Medulla oblongata (tissue), 1 donor: ENCODE data around the gene ZNRF3.
"Not testable (repeated sequence)": the region's sequence is repeated elsewhere in the genome, so short reads cannot be mapped to it uniquely, and the experiment has no call there.

Experiments used
- DNase-seq: peaks from one replicate; pipeline ENCODE4 v3.0.0-alpha.2; 2015; ENCODE audit errors: extremely low spot score

ZNRF3 gene

GRCh38 chr22:28882878-28883656, at the start of gene ZNRF3:
Gene ZNRF3 (plus strand): TSS chr22:28883572. CDS start chr22:28883767, 195 bp downstream.
- peak; percentile 96 for DNase-seq

DNA sequence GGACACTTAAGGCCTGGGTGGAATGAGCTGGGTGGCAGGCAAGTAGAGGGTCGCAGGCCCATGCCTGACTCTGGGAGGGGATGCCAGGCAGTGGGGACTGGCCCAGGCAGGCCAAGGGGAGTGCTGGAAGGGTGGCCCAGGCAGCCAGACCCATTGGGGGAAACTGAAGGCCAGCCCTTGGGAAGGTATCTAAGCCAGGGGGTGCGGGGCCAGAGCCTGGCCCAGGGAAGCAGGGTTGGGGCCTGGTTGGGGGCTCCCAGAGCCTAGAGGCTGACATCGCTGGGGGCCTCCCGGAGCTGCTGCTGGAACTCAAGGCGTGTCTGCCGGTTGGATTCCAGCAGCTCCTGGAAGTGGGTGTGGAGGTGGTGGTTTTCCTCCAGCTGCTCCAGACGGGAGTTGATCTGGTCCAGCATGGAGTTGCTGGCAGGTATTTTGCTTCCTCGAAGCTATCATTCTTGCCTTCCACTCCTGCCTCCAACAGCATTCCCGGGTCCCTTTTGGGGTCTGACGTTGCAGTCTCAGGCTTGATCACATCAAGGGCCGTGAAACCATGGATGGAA, 47.7 kb upstream of the ZNRF3 start:
- DNase-seq, result no peak

- DNase-seq, result no peak
These were observed 45.7 kb upstream of the ZNRF3 start for GRCh38 chr22:28837640-28838039.

DNA sequence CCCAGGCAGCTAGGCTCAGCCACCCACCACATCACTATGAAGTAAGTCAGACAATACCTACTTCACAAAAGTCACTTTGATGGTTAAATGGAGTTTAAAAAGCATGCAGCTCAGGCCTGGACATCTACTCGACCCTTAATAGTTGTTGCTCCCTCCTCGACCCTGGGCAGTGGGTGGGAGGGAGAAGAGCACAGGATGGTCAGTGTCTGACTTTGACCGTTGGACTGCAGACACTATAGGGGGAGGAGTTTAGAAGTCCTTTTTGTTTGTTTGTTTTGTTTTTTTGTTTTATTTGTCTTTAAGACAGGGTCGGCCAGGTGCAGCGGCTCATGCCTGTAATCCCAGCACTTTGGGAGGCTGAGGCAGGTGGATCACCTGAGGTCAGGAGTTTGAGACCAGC, 44.4 kb upstream of the ZNRF3 start:
- DNase-seq, result no peak

GRCh38 chr22:28841111-28841510, 42.3 kb upstream of the ZNRF3 start:
- DNase-seq, result no peak

- no peak for DNase-seq
These were observed 39.7 kb upstream of the ZNRF3 start for GRCh38 chr22:28843633-28844032.

DNA sequence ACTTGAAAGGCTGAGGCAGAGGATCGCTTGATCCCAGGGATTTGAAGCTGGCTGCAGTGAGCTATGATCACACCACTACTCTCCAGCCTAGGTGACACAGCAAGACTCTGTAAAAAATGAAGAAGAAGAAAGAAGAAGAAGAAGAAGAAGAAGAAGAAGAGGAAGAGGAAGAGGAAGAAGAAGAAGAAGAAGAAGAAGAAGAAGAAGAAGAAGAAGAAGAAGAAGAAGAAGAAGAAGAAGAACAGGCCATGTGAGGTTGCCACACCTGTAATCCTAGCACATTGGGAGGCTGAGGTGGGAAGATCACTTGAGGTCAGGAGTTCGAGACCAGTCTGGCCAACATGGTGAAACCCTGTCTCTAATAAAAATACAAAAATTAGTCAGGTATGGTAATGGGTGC, 39.1 kb upstream of the ZNRF3 start:
- DNase-seq, result not testable (repeated sequence)

DNA sequence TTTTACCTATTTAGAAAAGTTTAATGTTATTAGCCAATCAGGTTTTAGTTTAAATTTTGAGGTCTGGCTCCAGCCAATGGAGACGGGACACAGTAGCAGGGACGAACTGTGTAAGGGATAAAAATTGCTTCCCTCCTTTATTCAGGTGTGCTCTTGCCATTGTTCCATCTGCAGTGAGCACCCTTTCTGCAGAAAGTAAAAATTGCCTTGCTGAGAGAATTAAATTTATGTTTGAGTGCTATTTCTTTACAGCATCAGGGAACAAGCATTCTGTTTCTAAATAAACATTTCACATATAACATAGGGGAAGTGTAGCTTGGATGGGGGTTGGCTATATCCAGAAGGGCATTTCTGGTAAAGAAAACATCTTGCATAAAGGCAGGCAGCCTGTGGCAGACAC, 36.4 kb upstream of the ZNRF3 start:
- no peak for DNase-seq

DNA sequence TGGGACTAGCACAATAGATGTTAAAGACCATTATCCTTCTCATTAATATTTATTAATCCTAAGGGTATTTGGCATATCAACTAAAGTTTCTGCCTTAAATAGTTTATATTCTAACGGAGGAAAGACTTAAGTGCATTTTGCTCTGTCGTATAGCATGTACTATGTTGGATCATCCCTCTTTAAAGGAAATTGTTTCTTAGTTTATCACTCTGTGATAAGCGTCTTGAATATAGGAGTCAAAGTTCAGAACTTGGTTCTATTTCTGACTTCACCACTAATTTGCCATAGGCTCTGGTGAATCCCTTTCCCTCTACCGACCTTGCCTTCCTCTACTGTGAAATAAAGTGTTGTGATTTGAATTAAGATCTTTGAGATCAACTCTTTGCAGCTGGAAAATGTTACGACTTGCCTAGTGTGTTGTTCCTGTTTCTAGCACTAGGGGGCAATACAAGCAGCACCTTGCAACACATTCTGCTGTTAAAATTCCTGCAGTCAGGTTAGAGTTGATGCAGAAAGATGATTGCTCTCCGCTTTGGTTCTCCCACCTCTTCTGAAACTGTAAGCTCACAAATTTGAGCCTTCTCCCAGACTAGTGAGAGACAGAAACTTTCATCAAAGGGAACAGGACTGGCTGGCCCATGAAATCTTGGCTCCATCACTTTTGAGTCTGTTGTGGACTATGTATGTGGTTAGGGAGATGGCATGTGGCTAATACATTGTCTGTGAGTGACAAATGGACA, 27.8 kb upstream of the ZNRF3 start:
- DNase-seq, result peak; percentile 86

DNA sequence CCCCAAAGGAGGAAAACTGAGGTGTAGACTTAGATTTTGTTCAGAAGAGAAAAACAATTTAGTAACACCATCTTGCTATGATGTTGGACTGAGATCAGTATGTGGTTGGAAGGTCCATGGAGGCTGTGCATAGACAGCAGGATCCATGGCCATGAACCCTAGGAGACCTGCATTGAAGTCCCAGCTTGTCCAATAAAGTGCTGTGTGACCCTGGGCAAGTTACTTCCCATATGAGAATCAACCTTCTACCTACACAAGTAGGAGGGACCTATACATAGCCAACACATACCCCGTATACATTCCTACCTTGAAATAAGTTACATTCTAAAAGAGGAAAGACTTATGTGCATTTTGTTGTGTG, 27.3 kb upstream of the ZNRF3 start:
- DNase-seq, result no peak

DNA sequence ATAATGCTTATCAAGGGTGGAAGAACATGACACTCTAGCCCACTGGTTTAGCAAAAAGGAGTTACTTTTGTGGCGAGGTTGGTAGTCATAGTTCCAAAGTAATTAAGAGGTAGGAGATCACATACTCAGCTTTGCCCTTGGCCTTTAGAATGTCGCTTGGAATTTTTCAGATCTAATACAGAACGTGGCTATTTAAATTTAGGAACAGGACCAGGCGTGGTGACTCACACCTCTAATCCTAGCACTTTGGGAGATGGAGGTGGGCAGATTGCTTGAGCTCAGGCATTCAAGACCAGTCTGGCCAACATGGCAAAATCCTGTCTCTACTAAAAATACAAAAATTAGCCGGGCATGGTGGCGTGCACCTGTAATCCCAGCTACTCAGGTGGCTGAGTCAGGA, 26.1 kb upstream of the ZNRF3 start:
- DNase-seq, result no peak

GRCh38 chr22:28864878-28865596, 18.3 kb upstream of the ZNRF3 start:
- DNase-seq, result no peak

- DNase-seq, result no peak
These were observed 16.2 kb upstream of the ZNRF3 start for GRCh38 chr22:28867191-28867590.

DNA sequence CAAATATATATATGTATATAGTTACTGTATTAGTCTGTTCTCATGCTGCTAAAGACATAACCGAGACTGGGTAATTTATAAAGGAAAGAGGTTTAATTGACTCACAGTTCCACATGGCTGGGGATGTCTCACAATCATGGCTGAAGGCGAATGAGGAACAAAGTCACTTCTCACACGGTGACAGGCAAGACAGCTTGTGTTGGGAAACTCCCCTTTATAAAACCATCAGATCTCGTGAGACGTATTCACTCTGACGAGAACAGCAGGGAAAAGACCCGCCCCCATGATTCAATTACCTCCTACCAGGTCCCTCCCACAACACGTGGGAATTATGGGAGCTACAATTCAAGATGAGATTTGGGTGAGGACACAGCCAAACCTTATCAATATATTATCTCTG, 15.0 kb upstream of the ZNRF3 start:
- not testable (repeated sequence) for DNase-seq

DNA sequence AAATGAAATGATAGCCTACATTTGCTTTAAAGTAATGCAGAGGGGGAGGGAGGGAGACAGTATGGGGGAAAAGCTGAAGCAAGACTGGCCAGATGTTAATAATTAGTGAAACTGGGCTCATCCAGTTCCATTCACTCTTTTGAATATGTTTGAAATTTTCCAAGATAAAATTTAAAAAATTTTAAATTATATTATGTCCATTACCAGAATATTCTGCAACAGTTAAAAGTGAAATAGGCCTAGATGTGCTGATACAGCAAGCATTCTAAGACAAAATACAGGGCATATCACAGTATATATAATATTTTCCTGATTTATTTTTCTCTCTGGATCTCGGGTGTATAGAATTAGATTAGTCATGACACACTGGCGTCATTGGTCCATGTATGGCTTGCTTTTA, 13.6 kb upstream of the ZNRF3 start:
- no peak for DNase-seq

DNA sequence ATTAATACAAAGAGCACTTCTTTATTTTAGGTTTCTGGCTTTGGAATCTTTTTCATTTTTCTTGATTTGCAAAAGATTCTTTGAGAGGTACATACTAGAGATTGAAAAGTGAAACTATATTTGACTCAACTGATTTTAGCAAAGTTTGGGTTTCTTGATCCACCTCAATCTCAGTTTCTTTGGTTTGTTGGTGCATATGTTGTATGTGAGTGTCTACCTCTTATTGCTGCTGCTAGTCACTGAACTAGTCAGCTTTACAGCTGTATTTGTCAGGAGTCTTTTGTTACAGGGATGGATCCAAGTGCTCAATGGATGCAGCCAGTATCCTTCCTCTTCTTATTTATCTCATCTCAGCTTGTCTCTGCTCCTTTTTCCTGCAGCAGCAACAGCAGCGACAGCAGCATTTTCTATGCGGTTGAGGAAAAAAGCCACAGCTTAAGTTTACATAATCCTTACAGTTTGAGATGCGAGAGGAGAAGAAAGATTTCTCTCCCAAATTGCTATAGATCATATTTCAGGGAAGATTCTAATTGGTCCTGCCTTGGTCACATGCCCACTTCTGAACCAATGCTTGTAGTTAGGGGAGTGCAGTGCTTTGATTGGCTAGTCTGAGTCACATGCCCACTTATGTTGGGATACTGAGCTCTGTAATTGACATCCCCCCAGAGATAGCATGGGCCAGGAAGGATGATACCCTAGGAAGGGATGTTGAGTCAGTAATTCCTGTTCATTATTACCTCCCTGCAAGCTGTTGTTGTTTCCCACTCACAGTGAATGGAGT, 10.0 kb upstream of the ZNRF3 start:
- no peak for DNase-seq

DNA sequence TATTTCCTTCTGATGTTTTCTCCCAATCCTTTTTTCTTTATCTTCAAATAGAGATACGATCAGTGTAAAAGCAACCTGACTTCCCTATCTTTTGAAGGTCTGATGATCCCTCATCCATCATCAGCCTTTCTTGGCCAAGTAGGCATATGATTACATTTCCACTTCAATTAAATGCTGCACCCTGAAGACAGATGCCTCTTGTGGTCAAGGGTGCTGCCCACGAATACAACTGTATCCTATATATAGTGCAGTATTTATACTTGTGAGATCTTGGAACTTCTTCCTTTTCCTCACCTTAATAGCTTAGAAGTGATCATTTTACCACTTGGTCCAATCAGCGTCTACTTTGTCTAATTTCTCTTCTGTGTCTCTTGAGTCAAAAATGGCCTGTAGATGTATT, 9.3 kb upstream of the ZNRF3 start:
- DNase-seq, result no peak

- no peak for DNase-seq
These were observed 8.5 kb upstream of the ZNRF3 start for GRCh38 chr22:28874811-28875320.

DNA sequence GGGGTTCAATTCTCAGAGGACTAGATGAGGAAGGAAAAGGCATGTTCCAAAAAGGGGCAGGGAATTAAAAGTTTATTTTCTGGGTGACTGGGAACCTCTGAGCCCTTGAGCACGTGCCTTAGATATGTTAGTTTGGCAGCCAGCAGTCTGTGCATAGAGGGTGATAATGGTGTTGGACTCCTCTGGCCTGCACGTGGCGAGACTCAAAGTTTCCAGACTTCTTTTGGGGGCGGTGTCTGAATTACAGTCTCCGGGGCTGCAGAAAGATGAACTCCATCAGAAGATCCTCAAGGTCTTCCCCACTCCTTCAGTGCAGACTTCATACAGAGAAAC, 861 bp upstream of the ZNRF3 start:
- no peak for DNase-seq

- no peak for DNase-seq
These were observed 215 bp downstream of the ZNRF3 start for GRCh38 chr22:28883657-28883916.

GRCh38 chr22:28883917-28884746, 760 bp downstream of the ZNRF3 start:
- no peak for DNase-seq
